ENCODE results near the gene CD19.
A peak's percentile ranks its signal among the peaks of the same experiment; 100 is the strongest.

Gene CD19

GRCh38 chr16:28918698-28919097, 13.1 kb upstream of the CD19 start:
- peaks cover 32% of the 10 kb centered on the region for H3K36me3 ChIP-seq (replicated peaks)
- H3K27me3 ChIP-seq (replicated peaks) = no peaks in the 10 kb centered on the region
- TF ChIP-seq, protein P1, sequence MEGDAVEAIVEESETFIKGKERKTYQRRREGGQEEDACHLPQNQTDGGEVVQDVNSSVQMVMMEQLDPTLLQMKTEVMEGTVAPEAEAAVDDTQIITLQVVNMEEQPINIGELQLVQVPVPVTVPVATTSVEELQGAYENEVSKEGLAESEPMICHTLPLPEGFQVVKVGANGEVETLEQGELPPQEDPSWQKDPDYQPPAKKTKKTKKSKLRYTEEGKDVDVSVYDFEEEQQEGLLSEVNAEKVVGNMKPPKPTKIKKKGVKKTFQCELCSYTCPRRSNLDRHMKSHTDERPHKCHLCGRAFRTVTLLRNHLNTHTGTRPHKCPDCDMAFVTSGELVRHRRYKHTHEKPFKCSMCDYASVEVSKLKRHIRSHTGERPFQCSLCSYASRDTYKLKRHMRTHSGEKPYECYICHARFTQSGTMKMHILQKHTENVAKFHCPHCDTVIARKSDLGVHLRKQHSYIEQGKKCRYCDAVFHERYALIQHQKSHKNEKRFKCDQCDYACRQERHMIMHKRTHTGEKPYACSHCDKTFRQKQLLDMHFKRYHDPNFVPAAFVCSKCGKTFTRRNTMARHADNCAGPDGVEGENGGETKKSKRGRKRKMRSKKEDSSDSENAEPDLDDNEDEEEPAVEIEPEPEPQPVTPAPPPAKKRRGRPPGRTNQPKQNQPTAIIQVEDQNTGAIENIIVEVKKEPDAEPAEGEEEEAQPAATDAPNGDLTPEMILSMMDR (IDR thresholded peaks at IDR 0.05; ENCODE audit: low read depth, low read length, missing control alignments) = no peak
- H3K4me3 ChIP-seq (ENCODE audit: low read depth, low read length) = no peak overlapping the region
- no peak overlapping the region for H3K27ac ChIP-seq
- in situ Hi-C loops (cut with HindIII; ENCODE audit: low pct_ligation_motif_present, low sequenced_read_pairs) = no loop called here
- DNase-seq = no peak

GRCh38 chr16:28923231-28923587, 8.6 kb upstream of the CD19 start:
- TF ChIP-seq, protein P1 (IDR thresholded peaks at IDR 0.05; ENCODE audit: low read depth, low read length, missing control alignments) = no peak
- in situ Hi-C loops (cut with HindIII; ENCODE audit: low pct_ligation_motif_present, low sequenced_read_pairs) = no loop called here
- H3K27ac ChIP-seq = no peak overlapping the region

GRCh38 chr16:28923652-28924398, 7.9 kb upstream of the CD19 start:
- in situ Hi-C loops (cut with HindIII; ENCODE audit: low pct_ligation_motif_present, low sequenced_read_pairs) = no loop called here
- Histone ChIP-seq H3K4me3 (ENCODE audit: low read depth, low read length) (peak overlapping the region; percentile 84), H3K27me3 (replicated peaks) (no peaks in the 10 kb centered on the region), H3K27ac (no peak overlapping the region), H3K36me3 (replicated peaks) (peaks cover 13% of the 10 kb centered on the region)
- TF ChIP-seq, protein P1 (IDR thresholded peaks at IDR 0.05; ENCODE audit: low read depth, low read length, missing control alignments) = no peak
- no peak for DNase-seq

More at GRCh38 chr16:28923231-28923587, 8.6 kb upstream of the CD19 start:
- Histone ChIP-seq H3K27me3 (replicated peaks) (no peaks in the 10 kb centered on the region), H3K4me3 (ENCODE audit: low read depth, low read length) (no peak overlapping the region), H3K36me3 (replicated peaks) (peaks cover 16% of the 10 kb centered on the region)
- DNase-seq = no peak

DNA sequence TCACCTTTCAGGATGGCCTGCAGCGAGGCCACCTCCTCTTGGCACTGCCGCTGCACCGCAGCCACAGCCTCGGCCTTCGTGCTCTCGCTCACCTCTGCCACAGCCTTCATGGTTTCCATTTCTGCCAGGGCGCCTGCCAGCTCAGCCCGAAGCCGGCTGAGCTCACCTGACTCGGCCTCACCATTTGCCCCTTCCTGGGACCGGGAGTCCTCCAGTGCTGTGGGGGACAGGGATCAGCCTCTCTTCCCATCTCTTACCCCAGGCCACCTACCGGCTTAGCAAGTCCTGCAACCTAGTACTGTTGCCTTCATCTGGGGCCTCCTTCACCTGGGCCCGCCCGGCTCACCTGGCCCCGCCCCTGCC, 7.4 kb upstream of the CD19 start:
- TF ChIP-seq, protein P1 (IDR thresholded peaks at IDR 0.05; ENCODE audit: low read depth, low read length, missing control alignments) = no peak
- Histone ChIP-seq H3K27me3 (replicated peaks) (no peaks in the 10 kb centered on the region), H3K36me3 (replicated peaks) (peaks cover 8% of the 10 kb centered on the region), H3K4me3 (ENCODE audit: low read depth, low read length) (peak overlapping the region; percentile 84), H3K27ac (no peak overlapping the region)
- DNase-seq = no peak
- in situ Hi-C loops (cut with HindIII; ENCODE audit: low pct_ligation_motif_present, low sequenced_read_pairs) = no loop called here

DNA sequence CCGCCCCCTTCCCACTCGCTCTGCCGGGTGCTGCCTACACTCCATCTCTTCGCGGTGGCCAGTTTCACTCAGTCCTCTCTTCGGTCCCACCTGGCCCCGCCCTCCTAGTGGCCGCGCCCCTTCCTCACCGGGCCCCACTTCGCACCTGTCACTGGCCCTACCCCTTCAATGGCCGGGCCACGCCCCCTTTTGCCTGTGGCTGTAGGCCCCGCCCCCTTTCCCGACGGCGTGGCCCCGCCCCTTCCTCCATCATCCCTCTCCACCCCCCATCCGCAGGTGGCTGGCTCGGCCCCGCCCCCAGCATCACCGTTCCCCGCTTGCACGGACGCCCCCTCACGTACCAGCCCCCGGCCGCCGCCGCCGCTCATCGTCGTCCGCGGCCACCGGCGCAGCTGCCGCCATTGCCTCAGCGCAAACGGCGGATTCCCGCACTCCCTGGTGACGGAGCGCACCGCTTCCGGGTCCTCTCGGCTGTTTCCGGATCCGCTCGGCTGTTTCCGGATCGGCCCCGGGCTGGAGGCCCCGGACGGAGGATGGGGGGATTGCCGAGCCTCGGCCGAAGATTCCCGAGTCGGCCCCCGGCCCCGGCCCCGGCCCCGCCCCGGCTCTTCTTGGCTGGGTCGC, 6.9 kb upstream of the CD19 start, which contains the start of gene RABEP2:
Gene RABEP2 (minus strand): TSS at position 477 of the 624 bp plus-strand sequence. CDS start 75 bp downstream, at position 402.
- Histone ChIP-seq H3K36me3 (replicated peaks) (peaks cover 5% of the 10 kb centered on the region), H3K27ac (peak within 1 kb of the TSS; percentile 78), H3K27me3 (replicated peaks) (no peaks in the 10 kb centered on the region), H3K4me3 (ENCODE audit: low read depth, low read length) (peak within 1 kb of the TSS; percentile 84)
- in situ Hi-C loops (cut with HindIII; ENCODE audit: low pct_ligation_motif_present, low sequenced_read_pairs) = no loop called here
- DNase-seq = peak; percentile 77
- TF ChIP-seq, protein P1 (IDR thresholded peaks at IDR 0.05; ENCODE audit: low read depth, low read length, missing control alignments) = no peak

All from brain microvascular endothelial cell (primary cell).